Thyroid gland (tissue), 4 donors: ENCODE measurements around the gene EFNA2.

ENCODE experiments used
- POLR2A ChIP-seq, 2 donors: fragments of 450-650 bp; IDR thresholded peaks; one replicate each; pipeline ENCODE4 v1.6.1; 2017; ENCODE audit warnings: antibody characterized with exemption in 2 of 2, mild to moderate bottlenecking in 2 of 2, moderate library complexity in 1 of 2
- TF ChIP-seq, protein P1 (sequence below), 6 experiments: fragments of 200-600 bp in 3 of 6; fragments of 450-650 bp in 3 of 6; sonication (generic) in 3 of 6; IDR thresholded peaks; one replicate each; pipeline ENCODE4 v1.5.1; 2016 to 2019; ENCODE audit warnings: antibody characterized with exemption in 6 of 6, mild to moderate bottlenecking in 2 of 6, inconsistent platforms in 1 of 6, moderate library complexity in 1 of 6

- no peak for TF ChIP-seq POLR2A (IDR thresholded peaks at IDR 0.05)
- TF ChIP-seq, protein P1, sequence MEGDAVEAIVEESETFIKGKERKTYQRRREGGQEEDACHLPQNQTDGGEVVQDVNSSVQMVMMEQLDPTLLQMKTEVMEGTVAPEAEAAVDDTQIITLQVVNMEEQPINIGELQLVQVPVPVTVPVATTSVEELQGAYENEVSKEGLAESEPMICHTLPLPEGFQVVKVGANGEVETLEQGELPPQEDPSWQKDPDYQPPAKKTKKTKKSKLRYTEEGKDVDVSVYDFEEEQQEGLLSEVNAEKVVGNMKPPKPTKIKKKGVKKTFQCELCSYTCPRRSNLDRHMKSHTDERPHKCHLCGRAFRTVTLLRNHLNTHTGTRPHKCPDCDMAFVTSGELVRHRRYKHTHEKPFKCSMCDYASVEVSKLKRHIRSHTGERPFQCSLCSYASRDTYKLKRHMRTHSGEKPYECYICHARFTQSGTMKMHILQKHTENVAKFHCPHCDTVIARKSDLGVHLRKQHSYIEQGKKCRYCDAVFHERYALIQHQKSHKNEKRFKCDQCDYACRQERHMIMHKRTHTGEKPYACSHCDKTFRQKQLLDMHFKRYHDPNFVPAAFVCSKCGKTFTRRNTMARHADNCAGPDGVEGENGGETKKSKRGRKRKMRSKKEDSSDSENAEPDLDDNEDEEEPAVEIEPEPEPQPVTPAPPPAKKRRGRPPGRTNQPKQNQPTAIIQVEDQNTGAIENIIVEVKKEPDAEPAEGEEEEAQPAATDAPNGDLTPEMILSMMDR (IDR thresholded peaks at IDR 0.05): no peak
These were observed 47.0 kb upstream of the EFNA2 start for GRCh38 chr19:1238369-1239303.
